Myocyte (in vitro differentiated cells): Measurements from ENCODE around the gene PPCS. TPM values are rescaled to one million over a fixed set of nuclear protein-coding genes. Genes with fewer than 3 reads are reported as not detected.
"Not testable (repeated sequence)": the region's sequence is repeated elsewhere in the genome, so short reads cannot be mapped to it uniquely, and the experiment has no call there.

ENCODE experiments used
- DNase-seq: peaks from one replicate; pipeline ENCODE4 v3.0.0-alpha.2; 2012; ENCODE audit warnings: low read depth
- total RNA-seq: library from RNA; depleted of rRNA; stranded (reverse); fragments of >200 nt; gene quantifications from 2 replicates; pipeline ENCODE4 v1.2.3, GENCODE V29; 2014

The PPCS gene
- total RNA-seq, 1 donor from 2014 or later, result 44.6 TPM

DNA sequence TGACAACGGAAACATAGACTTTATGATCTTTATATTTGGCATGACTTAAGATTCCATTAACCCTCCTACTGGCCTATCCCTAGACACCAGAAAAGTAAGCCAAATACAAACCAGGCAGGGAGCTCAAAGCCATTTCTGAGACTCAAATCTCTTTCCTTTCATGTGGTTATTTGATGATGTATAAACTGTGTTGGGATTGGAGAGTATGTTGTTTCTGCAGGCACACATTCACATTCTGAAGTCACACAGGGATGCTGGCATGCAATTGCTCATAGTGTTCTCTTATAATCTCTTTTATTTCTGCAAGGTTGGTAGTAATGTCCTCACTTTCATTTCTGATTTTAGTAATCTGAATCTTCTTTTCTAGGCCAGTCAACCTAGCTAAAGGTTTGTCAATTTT lies 6.3 kb upstream of the PPCS start:
- DNase-seq, result no peak

DNA sequence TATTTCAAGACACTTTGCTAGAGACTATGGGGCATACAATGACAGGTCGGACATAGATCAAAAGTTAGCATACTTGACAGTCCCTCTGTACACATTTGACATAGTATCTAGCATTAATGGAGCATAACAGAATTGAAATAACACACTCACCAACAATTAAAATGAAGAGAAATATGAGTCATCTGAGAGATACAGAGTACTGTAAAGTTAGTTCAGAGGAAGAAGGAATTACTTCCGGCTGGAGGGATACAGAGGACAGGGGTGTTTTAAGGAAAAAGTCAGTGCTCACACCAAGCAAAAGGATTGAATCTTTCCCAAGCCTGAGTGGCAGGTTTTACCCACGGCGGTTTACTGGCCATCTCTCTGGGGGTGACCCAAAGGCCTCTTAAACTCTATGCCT lies 3.0 kb upstream of the PPCS start:
- DNase-seq, result no peak

DNA sequence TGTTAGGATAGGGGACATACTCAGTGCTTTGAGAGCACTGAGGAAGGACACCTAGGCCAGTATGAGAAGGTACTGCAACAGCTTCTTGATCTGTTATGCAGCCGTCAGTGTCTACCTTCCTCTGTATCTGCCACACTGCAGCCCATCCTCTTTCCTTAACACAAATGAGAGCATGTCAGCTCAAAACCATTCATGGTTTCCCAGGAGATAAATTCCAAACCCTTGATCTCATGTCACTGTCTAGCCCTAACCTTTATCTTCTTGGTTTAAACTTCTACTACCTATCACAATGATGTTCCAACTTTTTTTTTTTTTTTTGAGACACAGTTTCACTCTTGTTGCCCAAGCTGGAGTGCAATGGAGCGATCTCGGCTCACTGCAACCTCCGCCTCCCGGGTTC lies 1.9 kb upstream of the PPCS start:
- DNase-seq, result no peak

- DNase-seq, result no peak
Observed at GRCh38 chr1:42456754-42457089, 379 bp downstream of the PPCS start.

GRCh38 chr1:42461196-42461595 lies 4.9 kb downstream of the PPCS start:
- no peak for DNase-seq

GRCh38 chr1:42462828-42463763 lies 6.8 kb downstream of the PPCS start, which contains the start of gene CCDC30:
TSS of gene CCDC30 (plus strand) at chr1:42463286. CDS start at chr1:42480552, 17,266 bp downstream.
- DNase-seq, result peak; percentile 98

DNA sequence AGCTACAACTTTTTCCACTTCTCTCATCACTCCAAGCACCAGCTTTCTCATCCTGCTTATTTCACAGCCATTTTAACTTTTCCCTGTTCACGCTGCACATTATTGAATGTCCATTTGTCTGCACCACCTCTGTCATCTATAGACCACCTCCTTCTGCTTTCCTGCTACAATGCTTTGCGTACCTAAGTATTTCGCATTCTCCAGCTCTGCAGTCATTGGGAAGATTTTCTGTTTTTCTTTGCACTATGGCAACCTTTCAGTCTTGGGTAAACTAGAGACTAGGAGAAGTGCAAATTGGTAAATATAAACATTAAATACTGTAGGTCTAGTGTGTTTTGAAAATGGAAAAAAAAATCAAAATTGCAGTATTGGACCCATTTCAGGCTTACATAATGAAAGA lies 7.6 kb downstream of the PPCS start:
- no peak for DNase-seq

GRCh38 chr1:42466030-42466429 lies 9.7 kb downstream of the PPCS start:
- DNase-seq, result no peak

GRCh38 chr1:42469727-42470126 lies 13.4 kb downstream of the PPCS start:
- no peak for DNase-seq

GRCh38 chr1:42476605-42477004 lies 20.3 kb downstream of the PPCS start:
- DNase-seq, result no peak

- DNase-seq, result not testable (repeated sequence)
Observed at GRCh38 chr1:42477354-42477753, 21.0 kb downstream of the PPCS start.

- no peak for DNase-seq
Observed at GRCh38 chr1:42477775-42478174, 21.4 kb downstream of the PPCS start.

DNA sequence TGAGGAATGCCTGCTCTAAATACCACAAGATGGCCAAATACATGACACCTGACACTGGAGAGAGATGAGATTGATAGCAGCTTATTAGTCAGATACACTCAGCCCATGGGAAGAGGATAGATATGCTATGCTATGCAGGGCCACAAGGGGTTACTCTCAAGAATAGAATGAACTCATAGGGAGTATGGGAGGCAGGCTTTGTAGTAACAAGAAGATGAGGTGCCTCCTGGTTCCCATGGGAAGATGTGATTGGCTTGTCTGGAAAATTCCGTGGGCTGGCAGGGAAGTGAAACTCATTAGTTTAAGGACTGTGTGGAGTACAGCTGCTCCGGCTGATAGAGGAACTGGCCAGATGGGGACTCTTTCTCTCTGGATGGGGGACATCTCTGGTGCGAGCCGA lies 23.3 kb downstream of the PPCS start:
- DNase-seq, result no peak

DNA sequence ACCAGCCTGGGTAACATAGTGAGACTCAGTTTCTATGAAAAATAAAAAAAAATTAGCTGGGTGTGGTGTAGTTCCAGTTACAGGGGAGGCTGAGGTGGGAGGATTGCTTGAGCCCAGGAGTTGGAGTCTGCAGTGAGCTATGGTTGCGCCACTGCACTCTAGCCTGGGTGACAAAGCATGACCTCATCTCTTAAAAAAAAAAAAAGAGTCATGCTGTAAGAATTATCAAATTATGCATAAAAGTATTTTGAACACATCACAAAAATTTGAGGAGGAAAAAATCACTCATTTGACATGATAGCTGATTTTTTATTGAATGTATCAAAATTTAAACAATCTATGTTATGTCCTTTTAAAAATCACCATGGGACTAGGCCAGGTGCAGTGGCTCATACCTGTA lies 24.6 kb downstream of the PPCS start:
- DNase-seq, result no peak

DNA sequence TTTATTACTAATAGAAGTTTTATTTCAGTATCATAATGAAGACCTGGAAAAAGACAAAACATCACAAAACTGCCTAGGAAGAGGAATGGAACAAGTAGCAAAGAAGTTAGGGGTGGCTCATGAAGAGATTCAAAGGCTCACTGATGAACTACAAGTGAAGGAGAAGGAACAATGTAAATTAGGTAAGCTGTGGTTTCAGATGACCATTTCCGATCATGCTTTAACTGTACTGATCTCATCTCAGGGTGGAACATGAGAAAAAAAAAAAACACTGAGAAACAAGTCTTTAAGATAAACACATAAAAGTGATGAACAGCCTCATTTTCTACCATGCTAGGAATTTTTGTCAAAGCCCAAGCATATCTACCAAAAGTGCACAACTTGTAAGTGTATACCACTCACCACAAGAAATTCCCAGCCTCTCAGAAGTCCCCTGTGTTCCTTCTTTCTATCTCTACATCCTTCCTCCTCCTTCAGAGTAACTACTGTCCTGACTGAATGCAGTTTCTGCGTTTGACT lies 26.4 kb downstream of the PPCS start:
- no peak for DNase-seq

DNA sequence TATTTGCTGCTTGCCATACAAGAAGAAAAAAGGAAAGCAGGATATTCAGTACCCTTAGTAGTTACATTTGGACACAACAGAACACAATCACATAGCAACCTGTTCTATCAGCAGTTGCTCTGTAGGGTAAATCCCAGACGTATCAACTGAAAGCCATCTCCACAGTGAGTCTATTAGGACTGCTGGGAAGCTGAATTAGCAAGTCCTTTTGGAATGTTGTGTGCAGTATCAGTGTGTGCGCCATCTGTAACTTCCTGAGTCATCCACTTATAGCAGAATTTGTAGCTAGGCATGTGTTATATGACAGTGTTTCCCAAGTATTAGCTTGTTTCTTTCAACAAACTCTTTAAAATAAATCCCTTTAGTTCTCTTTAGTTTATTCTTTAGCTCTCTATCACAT lies 28.0 kb downstream of the PPCS start:
- peak; percentile 68 for DNase-seq

DNA sequence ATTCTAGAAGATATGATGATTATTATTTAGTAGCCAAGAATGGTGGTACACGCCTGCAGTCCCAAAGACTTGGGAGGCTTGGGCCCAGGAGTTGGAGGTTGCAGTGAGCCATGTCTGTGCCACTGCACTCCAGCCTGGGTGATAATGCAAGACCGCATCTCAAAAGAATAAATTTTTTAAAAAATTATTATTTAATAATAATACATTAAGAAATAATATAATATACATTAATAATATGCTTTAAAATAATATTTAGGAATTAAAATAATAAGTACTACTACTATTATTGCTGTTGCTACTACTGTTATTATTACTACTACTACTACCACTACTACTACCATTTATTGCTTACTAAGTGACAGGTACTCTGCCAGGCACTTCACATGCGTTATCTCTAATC lies 33.9 kb downstream of the PPCS start:
- no peak for DNase-seq

DNA sequence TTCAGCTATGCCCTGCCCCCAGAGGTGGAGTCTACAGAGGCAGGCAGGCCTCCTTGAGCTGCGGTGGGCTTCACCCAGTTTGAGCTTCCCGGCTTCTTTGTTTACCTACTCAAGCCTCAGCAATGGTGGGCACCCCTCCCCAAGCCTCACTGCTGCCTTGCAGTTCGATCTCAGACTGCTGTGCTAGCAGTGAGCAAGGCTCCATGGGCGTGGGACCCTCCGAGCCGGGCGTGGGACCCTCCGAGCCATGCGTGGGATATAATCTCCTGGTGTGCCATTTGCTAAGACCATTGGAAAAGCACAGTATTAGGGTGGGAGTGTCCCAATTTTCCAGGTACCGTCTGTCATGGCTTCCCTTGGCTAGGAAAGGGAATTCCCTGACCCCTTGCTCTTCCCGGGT lies 45.7 kb downstream of the PPCS start:
- not testable (repeated sequence) for DNase-seq

DNA sequence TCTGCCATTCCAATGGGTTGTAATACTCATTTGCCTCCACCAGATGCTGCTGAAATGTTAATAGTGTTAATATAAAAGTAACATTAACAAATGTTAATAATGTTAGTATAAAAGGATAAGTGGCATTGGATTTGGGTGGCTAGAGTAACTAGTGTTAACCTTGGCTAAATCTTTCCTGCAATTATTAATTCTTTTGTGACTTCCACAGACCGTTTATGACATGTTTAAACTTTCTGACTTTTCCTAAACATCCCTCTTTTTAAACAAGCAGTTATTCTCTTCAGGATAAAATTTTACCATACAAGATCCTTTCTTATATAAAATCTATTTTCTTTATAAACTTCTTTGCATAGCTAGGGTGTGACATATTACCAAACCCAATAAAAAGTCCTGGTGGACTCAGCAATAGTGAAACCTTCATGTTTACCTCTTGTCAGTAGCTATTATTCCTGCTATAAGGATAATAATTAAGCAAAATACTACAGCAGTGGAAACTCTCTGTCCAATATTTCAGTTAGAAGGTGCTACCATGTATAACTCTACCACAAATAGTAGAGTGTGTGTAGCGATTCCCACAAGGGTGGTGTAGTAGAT lies 48.3 kb downstream of the PPCS start:
- no peak for DNase-seq

DNA sequence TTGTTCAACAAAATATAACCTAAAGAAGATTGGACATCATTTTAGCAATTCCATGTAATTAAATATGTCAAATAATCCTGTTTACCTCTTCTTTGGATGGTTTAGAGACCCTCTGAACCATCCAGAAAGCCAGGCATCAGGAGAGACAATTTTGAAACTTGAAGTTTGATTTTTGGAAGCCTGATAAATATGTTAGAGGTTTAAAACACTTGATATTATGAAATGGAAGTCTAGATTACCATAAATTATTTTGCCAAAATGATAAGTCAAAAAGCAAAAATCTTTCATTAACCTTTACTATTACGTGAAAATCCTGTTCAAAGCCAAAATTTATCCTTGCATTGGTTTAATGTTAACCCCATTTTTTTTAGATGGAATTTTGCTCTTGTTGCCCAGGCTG lies 50.2 kb downstream of the PPCS start:
- no peak for DNase-seq
